GM18873 (cell line): ENCODE results near the gene GET4.
"Not testable (repeated sequence)": the region's sequence is repeated elsewhere in the genome, so short reads cannot be mapped to it uniquely, and the experiment has no call there.

Experiments
- ATAC-seq: cut with Tn5 transposase; IDR thresholded peaks from one replicate; pipeline ENCODE4 v1.9.1; 2021; ENCODE audit warnings: mild to moderate bottlenecking, moderate library complexity, moderate number of reproducible peaks; ENCODE audit not compliant: unreplicated experiment, low FRiP score

Gene GET4

DNA sequence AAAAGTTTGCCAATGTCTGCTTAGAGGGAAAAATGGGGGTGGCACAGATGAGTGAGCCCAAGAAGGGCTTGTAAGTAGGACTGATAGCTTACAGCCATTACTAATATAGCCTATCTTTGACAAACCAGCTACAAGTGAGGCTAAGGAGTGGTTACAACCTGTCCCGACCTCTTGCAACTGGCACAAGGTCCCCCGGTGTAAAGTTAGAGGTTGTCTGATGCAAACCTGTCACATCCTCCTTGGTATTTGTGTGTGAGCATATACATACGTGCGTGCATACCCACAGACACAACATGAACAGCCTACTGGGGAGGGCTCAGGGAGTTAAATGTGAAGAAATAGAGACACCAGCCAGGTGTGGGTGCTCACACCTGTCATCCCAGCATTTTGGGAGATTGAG lies 63.5 kb downstream of the GET4 start:
- no peak for ATAC-seq

DNA sequence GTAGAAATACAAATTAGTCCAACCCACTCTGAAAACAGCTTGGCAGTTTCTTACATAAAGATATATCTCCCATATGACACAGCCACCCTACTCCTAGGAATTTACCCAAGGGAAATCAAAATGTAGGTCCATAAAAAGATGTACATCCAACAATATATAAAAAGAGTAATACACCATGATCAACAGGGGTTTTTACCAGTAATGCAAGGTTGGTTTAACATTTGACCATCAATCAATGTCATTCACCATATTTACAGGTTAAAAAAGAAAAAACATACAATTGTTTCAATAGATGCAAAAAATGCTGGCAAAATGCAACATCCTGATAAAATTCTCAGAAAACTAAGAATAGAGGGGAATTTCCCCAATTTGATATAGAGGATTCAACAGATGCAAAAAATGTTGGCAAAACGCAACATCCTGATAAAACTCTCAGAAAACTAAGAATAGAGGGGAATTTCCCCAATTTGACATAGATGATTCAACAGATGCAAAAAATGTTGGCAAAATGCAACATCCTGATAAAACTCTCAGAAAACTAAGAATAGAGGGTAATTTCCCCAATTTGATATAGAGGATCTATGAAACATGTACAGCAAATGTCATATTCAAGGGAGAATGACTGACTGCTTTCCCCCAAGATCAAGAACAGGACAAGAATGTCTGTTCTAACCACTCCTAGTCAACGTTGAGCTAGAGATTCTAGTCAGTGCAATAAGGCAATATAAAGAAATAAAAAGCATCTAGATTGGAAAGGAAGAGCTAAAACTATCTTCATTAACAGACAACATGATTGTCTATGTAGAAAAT lies 64.5 kb downstream of the GET4 start:
- no peak for ATAC-seq

DNA sequence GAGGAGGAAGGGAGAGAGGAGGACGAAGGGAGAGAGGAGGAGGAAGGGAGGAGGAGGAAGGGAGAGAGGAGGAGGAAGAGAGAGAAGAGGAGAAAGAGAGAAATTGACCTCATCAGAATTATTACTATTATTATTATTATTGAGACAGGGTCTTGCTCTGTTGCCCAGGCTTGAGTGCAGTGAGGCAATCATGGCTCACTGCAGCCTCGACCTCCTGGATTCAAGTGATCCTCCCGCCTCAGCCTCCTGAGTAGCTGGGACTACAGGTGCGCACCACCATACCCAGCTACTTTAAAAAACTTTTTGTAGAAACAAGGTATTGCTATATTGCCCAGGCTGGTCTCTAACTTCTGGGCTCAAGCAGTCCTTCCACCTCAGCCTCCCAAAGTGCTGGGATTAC lies 67.4 kb downstream of the GET4 start:
- ATAC-seq, result not testable (repeated sequence)

DNA sequence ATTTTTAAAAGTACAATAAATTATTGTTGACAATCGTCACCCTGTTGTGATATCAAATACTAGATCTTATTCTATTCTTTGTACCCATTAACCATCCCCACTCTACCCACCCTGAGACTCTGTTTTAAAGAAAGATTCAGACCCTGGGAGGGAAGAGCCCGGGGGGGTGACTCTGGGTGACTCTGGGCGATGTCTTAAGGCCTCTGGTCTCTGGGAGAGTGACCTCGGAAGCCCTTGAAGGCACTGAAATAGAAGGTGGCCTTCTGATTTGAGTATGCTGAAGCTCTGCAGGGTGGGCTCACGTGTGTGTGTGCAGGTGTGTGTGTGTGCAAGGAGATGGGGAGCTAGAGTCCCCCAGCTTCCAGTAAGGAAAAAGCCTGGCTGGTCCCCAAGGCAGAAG lies 68.4 kb downstream of the GET4 start:
- no peak for ATAC-seq

DNA sequence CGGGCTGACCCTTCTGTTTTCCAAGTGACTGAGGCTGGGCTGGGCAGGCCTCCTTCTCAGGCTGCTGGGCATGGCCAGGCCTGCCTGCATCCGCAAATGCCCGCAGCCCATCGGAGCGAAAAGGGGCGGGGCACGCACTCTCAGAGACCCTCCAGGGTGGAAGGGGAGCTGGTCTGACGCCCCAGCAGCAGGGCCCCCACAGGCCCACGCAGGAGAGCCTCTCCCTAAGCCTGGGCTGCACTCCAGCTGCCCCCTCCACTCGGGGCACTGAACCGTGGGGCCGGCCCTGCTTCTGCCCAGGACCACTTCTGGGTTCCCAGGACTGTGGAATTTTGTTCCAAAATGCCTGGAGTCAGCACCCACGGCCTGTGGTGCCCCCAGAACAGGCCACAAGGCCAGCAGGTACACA lies 68.8 kb downstream of the GET4 start:
- ATAC-seq, result no peak

DNA sequence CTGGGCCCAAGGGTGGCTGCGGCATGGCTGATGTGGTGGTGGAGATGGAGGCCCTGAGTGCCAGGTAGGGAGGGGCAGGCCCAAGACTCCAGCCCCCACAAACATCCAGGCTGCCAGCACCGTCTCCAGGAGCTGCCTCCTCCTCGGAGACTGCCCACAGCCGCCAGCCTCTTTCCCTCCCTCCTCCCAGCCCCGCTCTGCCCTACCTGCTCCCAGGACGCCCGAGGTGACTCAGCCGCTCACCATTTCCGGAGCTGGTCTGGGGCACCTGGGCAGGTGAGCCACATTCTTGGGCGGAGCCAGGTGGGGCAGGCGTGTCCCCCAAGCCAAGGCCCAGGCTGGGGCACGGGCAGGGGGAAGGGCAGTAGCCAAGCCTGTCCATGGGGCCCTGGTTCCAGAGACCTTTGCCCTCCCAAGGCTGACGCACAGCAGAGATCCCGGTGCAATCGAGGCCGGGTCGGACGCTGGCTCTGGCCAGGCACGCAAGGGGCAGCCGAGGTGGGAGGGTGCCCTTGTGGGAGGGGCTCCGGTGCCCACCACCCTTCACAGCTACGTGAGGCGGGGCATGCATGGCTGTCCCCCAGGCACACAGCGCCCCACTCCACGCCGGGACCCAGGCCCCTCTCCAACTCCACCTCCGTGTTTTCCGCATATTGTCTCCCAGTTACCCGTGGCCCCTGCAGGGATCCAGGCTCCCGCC lies 69.4 kb downstream of the GET4 start:
- no peak for ATAC-seq
